Endothelial cell of umbilical vein (primary cell): ENCODE data around the gene PARP6. TPM values are rescaled to one million over a fixed set of nuclear protein-coding genes. Genes with fewer than 3 reads are reported as not detected.

ENCODE experiments used
- BruUV-seq: library from RNA; stranded (reverse); fragments of 400-500 nt; replicated peaks from 2 replicates; lab custom pipeline; 2021; lab: Mats Ljungman, UMichigan
- CTCF ChIA-PET: fragments of 300-600, 350-600 bp; sonication (Branson Sonifier 250); formaldehyde crosslinking; loops from one replicate; lab custom pipeline; 2021; ENCODE audit warnings: antibody characterized with exemption, inconsistent platforms; lab: Charles Lee
- POLR2A ChIA-PET: fragments of 300-600, 350-600 bp; sonication (Branson Sonifier 250); formaldehyde crosslinking; loops from one replicate; lab custom pipeline; 2021; ENCODE audit warnings: antibody characterized with exemption, inconsistent platforms; lab: Charles Lee
- DNase-seq: peaks from one replicate; pipeline ENCODE4 v3.0.0-alpha.2; 2011; ENCODE audit warnings: low read depth, low spot score
- FAIRE-seq: peaks from 2 replicates; lab custom pipeline; 2011; peaks lifted over from hg19 to GRCh38; lab: Jason Lieb, UNC
- H2AFZ ChIP-seq: 2 replicates; pipeline ENCODE4 v1.6.0; 2012; ENCODE audit warnings: low read depth, low read length, control low read depth, inconsistent platforms
- H3K27ac ChIP-seq: 2 replicates; pipeline ENCODE4 v1.5.1; 2011; ENCODE audit warnings: low read depth, mild to moderate bottlenecking, control low read depth, low read length, moderate library complexity; ENCODE audit not compliant: insufficient read depth
- H3K27me3 ChIP-seq, 2 experiments: 2 replicates each; pipeline versions ENCODE4 v1.6.0 to v1.6.1; 2011; ENCODE audit warnings: low read length in 2 of 2, mixed read lengths in 1 of 2; ENCODE audit not compliant: control insufficient read depth in 2 of 2, insufficient read depth in 2 of 2
- H3K36me3 ChIP-seq, 2 experiments: 2 replicates in 1 of 2; 3 replicates in 1 of 2; pipeline ENCODE4 v1.5.1; 2011; ENCODE audit warnings: low read length in 2 of 2, mild to moderate bottlenecking in 1 of 2, moderate library complexity in 1 of 2; ENCODE audit not compliant: control insufficient read depth in 2 of 2, insufficient read depth in 2 of 2; ENCODE audit errors: extremely low read depth in 1 of 2
- H3K4me1 ChIP-seq: 3 replicates; pipeline ENCODE4 v1.5.1; 2011; ENCODE audit warnings: mild to moderate bottlenecking, low read length; ENCODE audit not compliant: control insufficient read depth, insufficient read depth; ENCODE audit errors: extremely low read depth
- H3K4me2 ChIP-seq: 2 replicates; pipeline ENCODE4 v1.6.1; 2011; ENCODE audit warnings: low read length, control low read depth, mixed read lengths; ENCODE audit not compliant: insufficient read depth
- H3K4me3 ChIP-seq, 3 experiments: fragments of 200-600 bp in 1 of 3; sonication (generic), shearing (Covaris generic) in 1 of 3; replicated peaks in 1 of 3; 2 replicates each; pipeline ENCODE4 v1.5.1; 2011 to 2016; ENCODE audit warnings: control low read depth in 3 of 3, low read length in 3 of 3, mild to moderate bottlenecking in 2 of 3, inconsistent platforms in 1 of 3, low read depth in 1 of 3, moderate library complexity in 1 of 3; ENCODE audit not compliant: insufficient read depth in 1 of 3
- H3K79me2 ChIP-seq: 2 replicates; pipeline ENCODE4 v1.6.0; 2012; ENCODE audit warnings: low read length, inconsistent platforms; ENCODE audit not compliant: control insufficient read depth, insufficient read depth
- H3K9ac ChIP-seq: replicated peaks from 2 replicates; pipeline ENCODE3; 2011; ENCODE audit warnings: low read length, control low read depth; ENCODE audit not compliant: insufficient read depth; ENCODE audit errors: extremely low read depth
- H3K9me1 ChIP-seq: replicated peaks from 3 replicates; pipeline ENCODE4 v1.6.0; 2011; ENCODE audit warnings: mild to moderate bottlenecking, low read length; ENCODE audit not compliant: control insufficient read depth, insufficient read depth; ENCODE audit errors: extremely low read depth
- H3K9me3 ChIP-seq: replicated peaks from 2 replicates; pipeline ENCODE4 v1.5.1; 2012; ENCODE audit warnings: low read length, inconsistent platforms; ENCODE audit not compliant: control insufficient read depth, insufficient read depth
- H4K20me1 ChIP-seq: replicated peaks from 2 replicates; pipeline ENCODE3; 2011; ENCODE audit warnings: mild to moderate bottlenecking, low read length; ENCODE audit not compliant: control insufficient read depth, insufficient read depth; ENCODE audit errors: extremely low read depth
- EZH2 ChIP-seq: IDR thresholded peaks from 2 replicates; pipeline ENCODE4 v1.6.1; 2012; ENCODE audit warnings: borderline replicate concordance, low read depth, mild to moderate bottlenecking, moderate library complexity, low read length, inconsistent platforms; ENCODE audit not compliant: severe bottlenecking
- FOS ChIP-seq: IDR thresholded peaks from 2 replicates; pipeline ENCODE4 v1.6.1; 2011; ENCODE audit warnings: mild to moderate bottlenecking, low read length, moderate library complexity, borderline replicate concordance; ENCODE audit not compliant: insufficient read depth
- GATA2 ChIP-seq: IDR thresholded peaks from 2 replicates; pipeline ENCODE4 v1.7.0; 2011; ENCODE audit warnings: low read depth, mild to moderate bottlenecking, moderate library complexity, mixed read lengths, low read length; ENCODE audit not compliant: insufficient read length, insufficient read depth
- JUN ChIP-seq: IDR thresholded peaks from 2 replicates; pipeline ENCODE4 v1.6.1; 2011; ENCODE audit warnings: borderline replicate concordance, low read depth; ENCODE audit not compliant: insufficient read length, insufficient read depth
- MYC ChIP-seq: IDR thresholded peaks from one replicate; pipeline ENCODE4 v1.6.1; 2011; ENCODE audit warnings: mild to moderate bottlenecking, low read depth, low read length
- POLR2A ChIP-seq: IDR thresholded peaks from 2 replicates; pipeline ENCODE4 v1.6.1; 2012; ENCODE audit warnings: low read depth, mild to moderate bottlenecking, control low read depth, low read length
- POLR2AphosphoS5 ChIP-seq: IDR thresholded peaks from 2 replicates; pipeline ENCODE4 v1.6.1; 2012; ENCODE audit warnings: low read depth, mild to moderate bottlenecking, control low read depth, low read length, moderate library complexity; ENCODE audit not compliant: insufficient read depth
- dilution Hi-C: fragments of 300-500 bp; cut with MboI; formaldehyde crosslinking; loops from one replicate; pipeline ENCODE4 v1.15.0; 2019; ENCODE audit warnings: low sequenced_read_pairs; ENCODE audit not compliant: extremely low pct_ligation_motif_present
- intact Hi-C: fragments of 100-400 bp; cut with micrococcal nuclease; formaldehyde crosslinking; loops from one replicate; pipeline ENCODE4 v1.10.0; 2022
- polyA plus RNA-seq, 4 experiments: library from polyadenylated mRNA; depleted of rRNA in 3 of 4; stranded (reverse) in 3 of 4; unstranded in 1 of 4; fragments of >200 nt; gene quantifications; 2 replicates each; pipeline versions ENCODE4 v1.2.1 to v1.2.3, GENCODE V29; 2011 to 2012; ENCODE audit warnings: missing spikeins in 1 of 4
- total RNA-seq: library from RNA; stranded (reverse); gene quantifications from 2 replicates; pipeline ENCODE4 v1.2.3, GENCODE V29; 2021
- TF ChIP-seq, protein P1 (sequence below), 2 donors: IDR thresholded peaks; 1 replicate in 1 of 2; 2 replicates in 1 of 2; pipeline ENCODE4 v1.5.1; 2011; ENCODE audit warnings: low read length in 2 of 2, mild to moderate bottlenecking in 2 of 2, moderate library complexity in 2 of 2, control low read depth in 1 of 2, inconsistent platforms in 1 of 2, low read depth in 1 of 2; ENCODE audit not compliant: insufficient read depth in 1 of 2; ENCODE audit errors: extremely low read depth in 1 of 2
- TF ChIP-seq, protein P2 (sequence below): IDR thresholded peaks from 2 replicates; pipeline ENCODE4 v1.6.1; 2011; ENCODE audit not compliant: insufficient read depth, insufficient read length

Gene PARP6
- total and polyA plus RNA-seq, 2 donors (not counting 3 experiments of a cell fraction or from before 2014, with no cell fraction given): 41.1 to 53.3 TPM

DNA sequence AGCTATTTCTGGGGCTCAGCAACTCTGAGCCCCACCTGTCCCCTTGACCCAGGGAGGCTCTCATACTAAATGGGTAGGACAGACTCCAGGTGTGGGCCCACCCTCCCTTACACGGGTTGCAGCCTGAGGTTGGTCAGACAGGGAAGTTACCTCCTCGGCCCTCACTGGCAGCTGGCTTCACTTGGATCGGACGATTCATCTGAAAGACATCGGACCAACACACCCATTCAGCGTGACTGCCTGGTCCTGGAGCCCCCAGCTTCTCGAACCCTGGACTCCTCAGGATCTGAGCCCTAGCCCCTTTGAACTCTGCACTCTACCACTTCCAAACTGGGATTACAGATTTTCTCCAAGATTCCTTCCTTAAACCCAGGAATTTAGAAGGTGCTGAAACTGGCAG, 32.2 kb upstream of the PARP6 start:
- TF ChIP-seq FOS (no peak), POLR2A (no peak), EZH2 (no peak), MYC (no peak), POLR2AphosphoS5 (no peak), GATA2 (no peak), JUN (no peak)
- TF ChIP-seq, protein P1, sequence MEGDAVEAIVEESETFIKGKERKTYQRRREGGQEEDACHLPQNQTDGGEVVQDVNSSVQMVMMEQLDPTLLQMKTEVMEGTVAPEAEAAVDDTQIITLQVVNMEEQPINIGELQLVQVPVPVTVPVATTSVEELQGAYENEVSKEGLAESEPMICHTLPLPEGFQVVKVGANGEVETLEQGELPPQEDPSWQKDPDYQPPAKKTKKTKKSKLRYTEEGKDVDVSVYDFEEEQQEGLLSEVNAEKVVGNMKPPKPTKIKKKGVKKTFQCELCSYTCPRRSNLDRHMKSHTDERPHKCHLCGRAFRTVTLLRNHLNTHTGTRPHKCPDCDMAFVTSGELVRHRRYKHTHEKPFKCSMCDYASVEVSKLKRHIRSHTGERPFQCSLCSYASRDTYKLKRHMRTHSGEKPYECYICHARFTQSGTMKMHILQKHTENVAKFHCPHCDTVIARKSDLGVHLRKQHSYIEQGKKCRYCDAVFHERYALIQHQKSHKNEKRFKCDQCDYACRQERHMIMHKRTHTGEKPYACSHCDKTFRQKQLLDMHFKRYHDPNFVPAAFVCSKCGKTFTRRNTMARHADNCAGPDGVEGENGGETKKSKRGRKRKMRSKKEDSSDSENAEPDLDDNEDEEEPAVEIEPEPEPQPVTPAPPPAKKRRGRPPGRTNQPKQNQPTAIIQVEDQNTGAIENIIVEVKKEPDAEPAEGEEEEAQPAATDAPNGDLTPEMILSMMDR (IDR thresholded peaks at IDR 0.05; ENCODE audit: extremely low read depth in 1 of 2, insufficient read depth in 1 of 2, low read depth in 1 of 2, low read length in 2 of 2): no peak
- TF ChIP-seq, protein P2, sequence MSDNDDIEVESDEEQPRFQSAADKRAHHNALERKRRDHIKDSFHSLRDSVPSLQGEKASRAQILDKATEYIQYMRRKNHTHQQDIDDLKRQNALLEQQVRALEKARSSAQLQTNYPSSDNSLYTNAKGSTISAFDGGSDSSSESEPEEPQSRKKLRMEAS: no peak
- FAIRE-seq (no peak), DNase-seq (no peak)
- ChIA-PET POLR2A (no interaction called here), CTCF (interaction anchor here (1.1 to 1.8 kb wide), 4 partner anchors 8 to 295 kb away, joined by 3 to 11 read pairs (median 4); no protein-coding TSS in a partner anchor)
- Histone ChIP-seq H3K4me3 (no peak overlapping the region), H2AFZ (no peak overlapping the region), H3K27ac (no peak overlapping the region), H3K9me1 (no peaks in the 10 kb centered on the region), H4K20me1 (no peaks in the 10 kb centered on the region), H3K36me3 (no peaks in the 10 kb centered on the region), H3K4me2 (no peak overlapping the region), H3K9me3 (no peaks in the 10 kb centered on the region), H3K79me2 (no peaks in the 10 kb centered on the region), H3K27me3 (peaks cover 0 to 1% of the 10 kb centered on the region in 2 experiments), H3K4me1 (no peaks in the 10 kb centered on the region), H3K9ac (no peak overlapping the region)
- BruUV-seq: no TSS peak
- dilution Hi-C loops: no loop called here
- intact Hi-C loops: no loop called here
